Liver (tissue), 9 donors: ENCODE results near the gene RBM47. TPM values are rescaled to one million over a fixed set of nuclear protein-coding genes. Genes with fewer than 3 reads are reported as not detected.

Source experiments
- DNase-seq: peaks from one replicate; pipeline ENCODE4 v3.0.0-alpha.2; 2017; ENCODE audit warnings: low spot score
- H3K27ac ChIP-seq, 2 donors: one replicate each; pipeline ENCODE4 v1.7.0; 2013; ENCODE audit warnings: inconsistent platforms in 2 of 2, low read length in 2 of 2, control low read depth in 1 of 2, low read depth in 1 of 2, mild to moderate bottlenecking in 1 of 2
- H3K27me3 ChIP-seq, 4 donors: one replicate each; pipeline versions ENCODE4 v1.6.1 to v1.7.0; 2013; ENCODE audit warnings: low read length in 3 of 4, inconsistent platforms in 1 of 4, mild to moderate bottlenecking in 1 of 4, moderate library complexity in 1 of 4; ENCODE audit not compliant: control insufficient read depth in 4 of 4, insufficient read depth in 4 of 4
- H3K36me3 ChIP-seq, 4 donors: one replicate each; pipeline versions ENCODE4 v1.6.1 to v1.7.0; 2013; ENCODE audit warnings: low read length in 3 of 4, mild to moderate bottlenecking in 3 of 4, low read depth in 1 of 4, moderate library complexity in 1 of 4; ENCODE audit not compliant: control insufficient read depth in 4 of 4, insufficient read depth in 3 of 4
- H3K4me1 ChIP-seq, 4 donors: one replicate each; pipeline versions ENCODE4 v1.6.1 to v1.7.0; 2013; ENCODE audit warnings: low read length in 3 of 4, mild to moderate bottlenecking in 3 of 4, moderate library complexity in 1 of 4; ENCODE audit not compliant: control insufficient read depth in 4 of 4, insufficient read depth in 4 of 4
- H3K4me3 ChIP-seq, 3 donors: one replicate each; pipeline versions ENCODE4 v1.6.1 to v1.7.0; 2013; ENCODE audit warnings: low read length in 3 of 3, control low read depth in 1 of 3, low read depth in 1 of 3, mild to moderate bottlenecking in 1 of 3
- H3K9ac ChIP-seq, 2 donors: one replicate each; pipeline ENCODE4 v1.7.0; 2013; ENCODE audit warnings: low read length in 2 of 2, mild to moderate bottlenecking in 2 of 2, moderate library complexity in 2 of 2, control low read depth in 1 of 2, low read depth in 1 of 2
- H3K9me3 ChIP-seq, 4 donors: one replicate each; pipeline versions ENCODE4 v1.6.1 to v1.7.0; 2013; ENCODE audit warnings: low read length in 3 of 4; ENCODE audit not compliant: control insufficient read depth in 4 of 4
- ATF3 ChIP-seq: IDR thresholded peaks from 2 replicates; pipeline ENCODE4 v1.6.1; 2016; ENCODE audit warnings: antibody characterized with exemption
- CTCF ChIP-seq: fragments of 150-350 bp; IDR thresholded peaks from 2 replicates; pipeline ENCODE4 v1.5.1; 2017; ENCODE audit warnings: improper control_type of control experiment, low read depth, low read length; ENCODE audit not compliant: missing input control
- EGR1 ChIP-seq, 2 donors: IDR thresholded peaks; 2 replicates each; pipeline ENCODE4 v1.6.1; 2016 to 2018; ENCODE audit warnings: antibody characterized with exemption in 2 of 2, low read depth in 2 of 2
- GABPA ChIP-seq, 2 donors: IDR thresholded peaks in 1 of 2; conservative IDR thresholded peaks in 1 of 2; 2 replicates each; pipeline ENCODE4 v1.6.1; 2016; ENCODE audit warnings: antibody characterized with exemption in 2 of 2, mild to moderate bottlenecking in 1 of 2, moderate library complexity in 1 of 2
- HNF4A ChIP-seq, 2 donors: conservative IDR thresholded peaks; 2 replicates each; pipeline ENCODE4 v1.6.1; 2016; ENCODE audit warnings: antibody characterized with exemption in 2 of 2, mild to moderate bottlenecking in 2 of 2
- JUND ChIP-seq, 2 donors: IDR thresholded peaks; 2 replicates each; pipeline ENCODE4 v1.6.1; 2016; ENCODE audit warnings: antibody characterized with exemption in 2 of 2
- NR2F2 ChIP-seq: IDR thresholded peaks from 2 replicates; pipeline ENCODE4 v1.6.1; 2016; ENCODE audit warnings: antibody characterized with exemption
- RAD21 ChIP-seq, 2 donors: IDR thresholded peaks; 2 replicates each; pipeline ENCODE4 v1.6.1; 2016; ENCODE audit warnings: antibody characterized with exemption in 2 of 2, mild to moderate bottlenecking in 2 of 2
- REST ChIP-seq: IDR thresholded peaks from 2 replicates; pipeline ENCODE4 v1.6.1; 2016; ENCODE audit warnings: antibody characterized with exemption, mild to moderate bottlenecking
- RXRA ChIP-seq, 2 donors: IDR thresholded peaks; 2 replicates each; pipeline ENCODE4 v1.6.1; 2017 to 2018; ENCODE audit warnings: antibody characterized with exemption in 2 of 2, mild to moderate bottlenecking in 1 of 2
- SP1 ChIP-seq: IDR thresholded peaks from 2 replicates; pipeline ENCODE4 v1.6.1; 2018; ENCODE audit warnings: antibody characterized with exemption, mild to moderate bottlenecking
- TAF1 ChIP-seq: conservative IDR thresholded peaks from 2 replicates; pipeline ENCODE4 v1.6.1; 2016; ENCODE audit warnings: antibody characterized with exemption, mild to moderate bottlenecking
- ZBTB33 ChIP-seq: IDR thresholded peaks from 2 replicates; pipeline ENCODE4 v1.6.1; 2016; ENCODE audit warnings: antibody characterized with exemption
- WGBS: extraction: QIAGEN DNeasy Blood & Tissue Kit; methylation state at CpG from one replicate; pipeline ENCODE4 v1.1.7; 2013; 5-methylcytosine and 5-hydroxymethylcytosine counted together
- polyA plus RNA-seq, 2 donors: library from polyadenylated mRNA; stranded (reverse) in 1 of 2; unstranded in 1 of 2; fragments of 200-250 nt in 1 of 2; fragments of >200 nt in 1 of 2; fragmentation: Nextera tagmentation in 1 of 2; extraction: Ambion mirVana in 1 of 2; gene quantifications; one replicate each; pipeline versions ENCODE4 v1.2.1 to v1.2.3, GENCODE V29; 2013 to 2015
- total RNA-seq, 2 donors: library from RNA; depleted of rRNA; stranded (reverse); fragments of >200 nt; gene quantifications; one replicate each; pipeline ENCODE4 v1.2.3, GENCODE V29; 2014
- donor health status: healthy.
- donor health status: healthy.
- donor health status: healthy.
- donor health status: healthy.
- donor health status: healthy.

RBM47 gene
- total and polyA plus RNA-seq, 4 donors, result 16.5 to 81.2 (median 24.7) TPM

- no peak overlapping the region for H3K4me3 ChIP-seq
- no peaks in the 10 kb centered on the region for H3K9me3 ChIP-seq
- peak overlapping the region in 1 of 2 donors; percentile 9 for H3K27ac ChIP-seq
- H3K9ac ChIP-seq, result no peak overlapping the region
- no peaks in the 10 kb centered on the region for H3K27me3 ChIP-seq
- DNase-seq, result no peak
- H3K4me1 ChIP-seq, result peaks cover 2 to 10% (median 4%) of the 10 kb centered on the region in 4 donors
- TF ChIP-seq SP1 (no peak), RXRA (IDR thresholded peaks at IDR 0.05) (peak; percentile 14 to 63), HNF4A (conservative IDR thresholded peaks at IDR 0.05) (peak in 1 of 2 donors; percentile 35), REST (no peak), EGR1 (IDR thresholded peaks at IDR 0.05; ENCODE audit: low read depth in 2 of 2) (peak; percentile 45 to 86), CTCF (no peak), NR2F2 (no peak), ATF3 (peak; percentile 86), GABPA (IDR thresholded peaks at IDR 0.05 in 1 of 2, conservative IDR thresholded peaks at IDR 0.05 in 1 of 2) (no peak), JUND (IDR thresholded peaks at IDR 0.05) (peak; percentile 93 to 96), ZBTB33 (no peak)
- WGBS, result 78% methylated on average over 21 of the region's 21 CpGs
- H3K36me3 ChIP-seq, result peaks cover 0 to 4% (median 1%) of the 10 kb centered on the region in 4 donors
Measured at GRCh38 chr4:40482985-40483647, 146.5 kb downstream of the RBM47 start.

GRCh38 chr4:40481977-40482376 is 147.7 kb downstream of the RBM47 start:
- no peak overlapping the region for H3K9ac ChIP-seq

More at GRCh38 chr4:40481977-40482376, 147.7 kb downstream of the RBM47 start:
- TF ChIP-seq TAF1, result no peak
- TF ChIP-seq ATF3, result no peak
- TF ChIP-seq RAD21 (IDR thresholded peaks at IDR 0.05), result no peak
- TF ChIP-seq REST, result no peak
- no peak for TF ChIP-seq CTCF
- H3K27me3 ChIP-seq, result no peaks in the 10 kb centered on the region
- H3K27ac ChIP-seq, result no peak overlapping the region
- over 99% methylated on average over 7 of the region's 7 CpGs for WGBS
- H3K36me3 ChIP-seq, result peaks cover 0 to 4% (median 1%) of the 10 kb centered on the region in 4 donors
- H3K9me3 ChIP-seq, result no peaks in the 10 kb centered on the region
- no peak overlapping the region for H3K4me3 ChIP-seq
- DNase-seq, result no peak
- peaks cover 1 to 8% (median 5%) of the 10 kb centered on the region in 4 donors for H3K4me1 ChIP-seq
